NOMO-1 treated with dmso at 0.1 percent for 144 hours (cell line): ENCODE results near the gene ERC2.
A peak's percentile ranks its signal among the peaks of the same experiment; 100 is the strongest.
"Not testable (repeated sequence)": the region's sequence is repeated elsewhere in the genome, so short reads cannot be mapped to it uniquely, and the experiment has no call there.

Experiments
- DNase-seq: peaks from one replicate; lab custom pipeline; 2025; ENCODE audit not compliant: unreplicated experiment; lab: John Stamatoyannopoulos, UW

ERC2 gene

DNA sequence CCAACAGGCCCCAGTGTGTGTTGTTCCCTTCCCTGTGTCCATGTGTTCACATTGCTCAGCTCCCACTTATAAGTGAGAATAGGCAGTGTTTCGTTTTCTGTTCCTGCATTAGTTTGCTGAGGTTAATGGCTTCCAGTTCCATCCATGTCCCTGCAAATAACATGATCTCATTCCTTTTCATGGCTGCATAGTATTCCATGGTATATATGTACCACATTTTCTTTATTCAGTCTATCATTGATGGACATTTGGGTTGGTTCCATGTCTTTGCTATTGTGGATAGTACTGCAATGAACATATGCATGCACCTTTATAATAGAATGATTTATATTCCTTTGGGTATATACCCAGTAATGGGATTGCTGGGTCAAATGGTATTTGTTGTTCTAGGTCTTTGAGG, 452.9 kb downstream of the ERC2 start:
- DNase-seq, result not testable (repeated sequence)

DNA sequence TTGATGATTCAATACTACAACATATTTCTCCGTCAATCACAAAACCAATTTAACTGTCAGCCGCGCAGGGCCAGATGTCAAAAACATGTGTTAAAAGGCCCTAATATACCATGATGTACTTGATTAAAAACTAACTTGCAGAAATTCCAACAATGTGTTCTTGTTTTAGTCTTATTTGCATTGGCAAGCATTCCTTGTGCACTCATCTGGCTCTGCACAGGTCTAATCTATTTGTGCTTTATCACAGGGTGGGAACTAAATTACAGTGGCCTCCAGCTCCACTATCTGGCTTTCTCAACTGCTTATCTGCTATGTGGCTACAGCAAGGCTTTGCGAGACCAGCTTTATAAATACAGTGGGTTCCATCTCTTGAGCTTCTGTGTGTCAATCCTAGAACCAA, 455.5 kb downstream of the ERC2 start:
- DNase-seq, result no peak

DNA sequence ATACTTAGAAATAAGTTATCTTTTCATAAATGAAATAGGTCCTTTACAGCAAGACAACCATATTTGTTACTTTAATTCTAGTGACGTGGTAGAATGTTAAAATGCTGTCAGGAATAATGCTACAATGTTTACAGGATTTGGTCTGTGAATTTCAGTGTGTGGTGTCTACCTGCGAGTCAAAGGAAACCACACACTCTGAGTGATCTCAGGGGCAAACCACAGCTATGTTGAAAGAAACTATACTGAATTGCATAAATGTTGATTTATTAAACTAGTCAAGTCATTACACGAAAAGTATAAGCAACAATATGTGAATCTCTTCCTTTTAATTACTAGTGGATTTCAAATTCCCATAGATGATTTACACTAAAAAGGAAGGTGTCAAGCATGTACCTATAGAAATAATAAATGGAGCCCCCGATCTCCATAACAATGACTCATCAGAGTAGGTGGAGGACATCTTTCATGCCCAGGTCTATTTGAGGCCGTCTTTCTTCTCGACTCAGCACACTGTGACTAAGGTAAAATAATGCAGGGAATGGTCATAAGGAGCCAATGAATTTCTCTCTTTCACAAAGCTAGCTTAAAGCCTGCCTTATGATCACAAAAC, 463.0 kb downstream of the ERC2 start:
- no peak for DNase-seq

DNA sequence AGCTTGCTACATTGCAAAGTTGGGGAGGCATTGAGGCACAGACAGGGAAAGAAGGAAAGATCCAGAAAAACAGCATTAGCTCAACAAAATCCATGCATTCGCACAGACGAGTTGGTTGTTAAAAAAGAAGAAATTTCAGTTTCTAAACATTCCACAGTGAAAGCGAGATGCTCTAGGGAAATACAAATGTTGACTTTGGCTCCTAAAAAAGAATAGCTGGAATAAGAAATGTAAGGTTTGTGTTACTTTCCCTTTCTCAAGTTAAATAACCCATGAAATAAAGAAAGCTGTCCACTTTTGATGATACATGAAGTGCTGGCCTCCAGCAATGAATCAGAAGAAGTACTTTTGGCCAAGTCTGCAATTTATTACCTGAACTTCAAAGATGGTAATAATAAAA, 465.1 kb downstream of the ERC2 start:
- DNase-seq, result no peak

DNA sequence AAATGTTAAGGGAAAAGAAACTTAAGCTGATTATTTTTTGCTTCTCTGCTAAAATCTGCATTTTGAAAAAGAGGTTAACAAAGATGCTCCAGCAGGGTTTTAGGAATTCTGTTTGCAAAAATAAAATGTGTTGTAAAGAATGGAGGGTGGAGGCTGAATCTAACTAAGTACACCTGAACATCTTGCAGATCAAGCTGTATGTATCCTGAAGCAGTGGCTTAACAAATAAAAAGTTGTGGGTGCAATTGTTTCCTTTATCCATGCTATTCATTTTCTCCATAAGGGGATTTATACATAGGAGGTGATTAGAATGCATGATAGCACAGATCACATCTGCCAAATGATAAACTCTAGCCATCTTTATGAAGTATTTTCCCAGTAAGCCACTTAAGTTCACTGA, 466.3 kb downstream of the ERC2 start:
- DNase-seq, result no peak

DNA sequence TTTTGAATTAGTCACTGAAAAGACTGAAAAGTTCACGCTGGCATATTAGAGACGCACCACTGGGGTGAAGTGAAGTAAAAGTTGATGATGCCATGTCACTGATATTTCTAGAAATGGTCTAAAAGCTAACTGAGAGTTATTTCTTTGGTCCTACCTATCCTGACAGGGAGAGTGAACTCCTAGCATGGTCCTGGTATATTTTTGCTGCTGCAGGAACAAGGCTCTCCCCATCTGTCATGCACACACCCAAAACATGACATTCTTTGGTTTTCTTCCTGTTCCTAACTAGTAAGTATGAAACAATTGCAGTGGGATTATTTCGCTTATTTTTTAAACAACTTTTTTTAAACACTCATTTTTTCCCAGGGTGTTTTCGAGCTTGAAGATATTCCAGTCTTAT, 466.7 kb downstream of the ERC2 start:
- DNase-seq, result no peak

DNA sequence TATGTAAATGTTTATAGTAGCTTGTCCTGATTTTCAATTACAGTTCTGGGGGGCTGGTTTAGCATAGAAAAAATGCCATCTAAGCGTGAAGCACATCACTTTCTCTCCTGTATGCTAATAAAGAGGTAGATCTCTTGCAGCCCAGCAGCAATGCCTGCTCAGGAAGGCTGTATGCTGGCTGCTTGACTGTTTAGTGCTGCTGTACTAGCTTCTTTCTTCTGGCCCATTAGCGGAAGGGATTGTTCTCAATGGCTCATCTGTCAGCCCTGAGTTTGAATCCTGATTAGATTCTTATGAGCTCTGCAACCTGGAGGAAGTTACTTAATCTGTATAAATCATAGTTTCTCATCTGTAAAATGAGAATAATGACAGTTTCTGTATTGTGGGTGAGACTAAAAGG, 478.9 kb downstream of the ERC2 start:
- DNase-seq, result no peak

DNA sequence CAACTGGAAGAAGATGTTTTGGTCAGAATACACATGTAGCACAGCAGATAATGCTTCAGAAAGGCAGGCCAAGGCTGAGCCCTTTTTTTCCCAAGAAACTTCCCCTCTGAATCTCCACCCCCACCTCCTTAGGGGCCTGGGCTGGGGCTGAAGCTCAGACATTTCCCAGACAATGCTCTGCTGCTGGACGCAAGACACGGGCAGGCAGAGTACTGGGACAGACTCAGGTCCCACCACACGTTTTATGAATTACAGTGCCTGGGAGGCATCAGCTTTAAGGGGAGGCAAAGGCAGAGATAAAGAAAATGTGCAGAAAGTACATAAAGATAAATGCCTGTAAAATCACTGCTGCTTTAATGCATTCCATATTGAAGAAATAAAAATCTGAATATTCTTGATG, 479.4 kb downstream of the ERC2 start:
- DNase-seq, result no peak

DNA sequence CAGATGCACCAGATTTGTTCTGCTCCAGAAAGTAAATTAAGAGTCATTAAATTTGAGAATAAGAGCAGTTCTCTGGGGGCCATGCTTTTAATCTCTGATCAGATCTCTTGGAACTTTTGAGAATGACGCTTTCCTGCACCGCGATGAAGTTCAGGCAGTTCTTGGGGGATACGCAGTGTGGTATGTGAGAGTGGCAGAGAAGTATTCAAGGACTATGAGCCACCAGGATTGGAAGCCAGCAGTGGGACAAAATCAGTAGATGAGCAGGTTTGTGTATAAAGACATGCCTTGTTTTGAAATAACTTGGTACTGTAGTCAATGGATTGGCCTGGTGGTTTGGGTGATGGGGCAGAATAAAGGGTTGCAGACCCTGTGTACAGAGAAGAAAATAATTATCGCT, 483.6 kb downstream of the ERC2 start:
- DNase-seq, result no peak

DNA sequence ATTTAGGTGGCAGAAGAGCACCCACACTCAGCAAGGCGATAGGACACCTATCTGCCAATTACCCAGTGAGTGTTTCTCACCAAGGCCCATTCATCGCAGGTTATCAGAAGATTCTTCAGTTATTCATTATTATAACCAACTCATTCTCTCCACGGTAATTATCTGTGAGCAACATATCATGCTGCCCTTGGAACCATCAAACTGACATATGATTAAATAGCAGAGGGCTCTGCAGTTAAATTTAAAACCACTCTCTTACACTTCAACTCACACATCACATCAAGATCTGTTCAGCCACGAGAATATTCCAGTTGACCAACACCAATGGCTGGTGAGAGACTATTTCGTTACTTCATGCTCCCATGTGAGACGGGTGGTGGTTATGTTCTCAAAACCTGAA, 489.3 kb downstream of the ERC2 start:
- DNase-seq, result no peak

DNA sequence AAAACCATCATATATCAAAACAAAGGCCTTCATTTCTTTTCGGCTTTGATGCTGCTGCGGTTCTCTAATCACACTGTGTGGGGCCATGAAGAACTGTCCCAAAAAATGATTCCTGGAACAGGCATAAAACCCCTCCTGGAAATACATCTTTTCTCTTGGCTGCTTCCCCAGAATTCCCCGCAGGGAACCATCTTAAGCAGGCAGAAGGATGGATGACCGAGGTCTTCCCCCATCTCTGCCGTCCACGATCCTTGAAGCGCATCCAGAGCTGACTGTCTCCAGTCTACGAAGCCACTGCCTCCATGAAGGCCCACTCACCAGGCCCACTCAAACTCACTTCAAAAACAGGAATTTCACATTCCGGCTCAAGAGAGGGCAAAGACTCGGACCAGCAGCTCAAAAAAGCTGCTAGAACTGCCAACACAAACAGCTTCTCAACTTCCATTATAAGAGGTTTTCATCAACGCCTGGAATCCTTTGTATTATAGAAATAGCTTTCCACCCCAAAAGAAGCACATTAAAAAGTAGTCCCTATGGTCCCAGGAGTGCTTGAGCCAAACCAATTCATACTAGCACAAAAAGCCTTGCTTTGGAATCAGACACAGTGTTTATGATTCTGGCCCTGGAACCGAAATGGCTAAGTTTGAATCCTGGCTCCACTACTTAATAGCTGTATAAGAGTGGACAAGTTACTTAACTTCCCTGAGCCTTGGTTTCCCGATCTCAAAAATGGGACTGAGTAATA, 493.7 kb downstream of the ERC2 start:
- no peak for DNase-seq

DNA sequence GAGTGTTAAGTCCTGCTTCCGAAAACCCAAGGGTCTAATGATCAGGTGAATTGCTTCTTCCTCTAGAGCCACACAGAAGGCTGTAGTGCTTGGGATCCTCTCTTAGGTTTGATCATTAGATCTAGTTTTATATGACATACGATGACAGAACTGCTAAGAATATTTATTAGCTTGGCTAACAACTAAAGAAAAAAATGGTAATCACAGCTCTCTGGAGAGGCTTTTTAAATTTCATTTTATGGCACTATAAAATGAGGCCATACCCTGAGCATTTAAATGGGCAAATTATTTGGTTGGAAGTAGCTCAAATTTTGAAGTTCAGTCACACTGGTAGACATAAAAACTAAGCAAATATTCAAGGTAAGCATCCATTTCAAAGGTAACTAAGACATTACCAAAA, 498.6 kb downstream of the ERC2 start:
- DNase-seq, result no peak

DNA sequence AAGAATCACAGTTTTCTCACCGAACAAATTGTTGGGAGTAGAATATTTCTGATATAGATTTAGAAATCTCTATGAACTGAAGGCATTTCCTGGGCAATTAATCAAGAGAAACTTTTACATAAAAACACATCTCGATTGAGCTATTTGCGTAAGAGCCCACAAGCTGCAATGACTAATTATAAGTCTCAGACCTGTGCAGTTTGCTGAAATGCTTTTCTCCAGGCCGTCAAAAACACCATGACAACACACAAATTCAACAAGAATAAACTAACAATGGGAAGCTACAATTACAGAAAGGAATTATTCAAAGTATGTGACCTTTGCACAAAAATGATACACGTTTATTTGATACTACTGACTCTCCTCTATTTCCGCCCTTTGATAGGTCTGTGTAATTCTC, 499.9 kb downstream of the ERC2 start:
- no peak for DNase-seq

DNA sequence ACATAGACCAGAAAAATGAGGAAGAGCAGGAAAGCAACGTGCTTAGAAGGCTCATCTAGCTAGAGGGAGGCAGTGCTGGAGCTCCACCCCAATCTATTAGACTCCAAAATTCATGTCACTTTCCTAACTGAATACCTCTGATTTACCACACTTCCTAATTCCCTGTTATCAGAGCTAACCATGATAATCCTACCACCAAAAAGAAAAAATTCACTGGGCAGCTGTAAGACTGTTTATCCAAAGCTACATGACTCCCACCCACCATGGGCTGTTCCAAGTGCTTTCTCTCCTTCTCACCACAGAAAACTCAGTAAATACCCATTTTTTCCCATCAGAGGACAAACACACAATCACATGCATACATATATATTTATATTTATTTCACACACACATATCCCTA, 501.7 kb downstream of the ERC2 start:
- no peak for DNase-seq

DNA sequence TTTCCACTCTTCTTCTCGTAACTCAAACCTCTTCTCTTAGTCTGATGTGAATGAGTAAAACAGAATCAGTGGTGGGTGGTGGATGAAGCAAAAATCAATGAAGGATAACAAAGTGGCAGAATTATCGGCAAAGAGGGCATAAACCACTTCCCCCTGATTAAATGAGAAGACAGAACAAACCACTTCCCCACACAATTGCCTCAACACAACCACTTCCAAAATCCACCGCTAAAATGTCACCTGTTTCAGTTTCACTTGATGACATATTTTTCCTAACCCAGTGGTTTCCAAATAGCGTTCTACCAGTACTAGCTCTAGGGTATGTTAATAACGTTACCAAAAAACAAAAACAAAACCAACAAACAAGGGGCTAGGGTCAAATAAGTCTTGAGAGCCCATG, 502.5 kb downstream of the ERC2 start:
- peak; percentile 69 for DNase-seq

DNA sequence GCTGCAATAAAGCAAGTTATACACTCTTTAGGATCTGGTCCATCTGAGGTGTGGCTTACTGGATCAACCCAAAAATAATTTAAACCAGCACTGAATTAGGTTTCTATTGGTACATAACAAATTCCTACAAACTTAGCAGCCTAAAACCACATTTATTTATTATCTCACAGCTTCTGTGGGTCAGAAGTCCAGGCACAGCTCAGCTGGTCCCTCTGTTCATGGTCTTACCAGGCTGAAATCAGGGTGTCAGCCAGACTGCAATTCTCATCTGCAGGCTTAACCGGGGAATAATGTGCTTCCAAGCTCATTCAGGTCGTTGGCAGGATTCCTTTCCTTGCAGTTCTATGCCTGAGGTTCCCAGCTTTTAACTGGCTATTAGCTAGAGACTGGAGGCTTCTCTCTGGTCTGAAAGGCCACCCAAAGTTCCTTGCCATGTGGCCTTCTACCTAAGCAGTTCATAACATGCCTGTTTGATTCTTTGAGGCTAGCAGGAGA, 503.7 kb downstream of the ERC2 start:
- no peak for DNase-seq

DNA sequence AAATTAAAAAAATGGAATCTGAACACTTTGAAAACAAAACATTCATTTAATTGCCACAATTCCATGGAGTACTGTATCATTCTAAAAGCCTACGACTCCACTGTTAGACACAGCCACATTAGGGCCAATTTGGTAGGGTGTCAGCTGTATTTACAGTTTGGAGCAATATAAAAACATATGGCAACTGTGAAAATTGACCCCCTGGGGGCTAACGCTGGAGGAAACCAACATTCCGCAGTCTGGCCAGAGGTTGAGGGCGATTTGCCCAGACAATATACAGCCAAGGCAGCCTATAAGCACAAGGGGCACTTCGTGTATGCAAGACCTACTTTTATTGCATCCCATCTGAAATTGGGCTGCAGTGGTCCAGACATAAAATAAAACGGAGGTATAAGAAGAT, 504.7 kb downstream of the ERC2 start:
- DNase-seq, result no peak

DNA sequence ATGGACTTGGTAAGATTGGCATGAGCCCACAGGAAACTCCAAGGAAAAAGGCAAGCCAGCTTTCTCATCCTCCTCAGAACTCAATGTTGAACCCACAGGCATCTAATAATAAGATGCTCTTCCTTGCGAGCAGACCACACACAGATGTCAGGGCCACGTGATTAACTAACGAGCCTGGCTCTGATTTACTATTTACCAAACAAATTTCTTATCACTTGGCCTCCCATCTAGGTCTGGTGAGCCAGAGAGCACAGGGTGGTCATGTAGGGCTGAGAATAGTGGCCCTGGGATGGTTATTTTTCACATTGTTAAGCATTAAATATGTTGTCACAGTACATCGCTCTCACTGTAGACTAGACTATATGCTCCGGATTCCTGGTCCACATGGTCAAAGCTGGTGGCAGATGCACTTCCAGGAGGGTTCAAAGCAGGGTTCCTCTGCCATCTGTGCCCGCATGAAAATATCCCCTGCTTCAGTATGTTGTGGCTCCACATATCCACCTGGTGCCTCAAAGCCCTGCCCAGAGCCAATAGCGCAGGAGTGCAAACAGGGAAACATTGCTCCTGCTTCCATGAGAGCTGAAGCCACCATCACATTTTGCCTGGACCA, 508.7 kb downstream of the ERC2 start:
- no peak for DNase-seq

DNA sequence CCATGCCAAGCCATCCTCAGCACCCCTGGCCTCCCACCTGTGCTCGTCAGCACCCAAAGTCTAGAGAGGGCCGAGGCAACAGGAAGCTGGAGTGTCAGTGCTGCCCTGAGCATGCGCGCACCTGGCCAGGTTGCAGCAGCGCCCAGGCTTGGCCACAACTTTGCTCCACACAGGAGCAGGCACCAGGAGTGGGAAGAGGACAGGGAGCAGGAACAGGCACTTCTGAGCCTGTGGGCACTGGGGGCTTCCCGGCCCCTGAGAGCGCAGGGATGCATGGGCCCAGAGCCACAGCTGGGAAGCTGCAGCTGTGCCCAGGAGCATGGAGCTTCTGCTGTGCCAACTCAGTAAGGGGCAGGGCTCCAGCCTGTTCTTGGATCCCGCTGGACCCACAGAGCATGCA, 509.7 kb downstream of the ERC2 start:
- DNase-seq, result no peak

DNA sequence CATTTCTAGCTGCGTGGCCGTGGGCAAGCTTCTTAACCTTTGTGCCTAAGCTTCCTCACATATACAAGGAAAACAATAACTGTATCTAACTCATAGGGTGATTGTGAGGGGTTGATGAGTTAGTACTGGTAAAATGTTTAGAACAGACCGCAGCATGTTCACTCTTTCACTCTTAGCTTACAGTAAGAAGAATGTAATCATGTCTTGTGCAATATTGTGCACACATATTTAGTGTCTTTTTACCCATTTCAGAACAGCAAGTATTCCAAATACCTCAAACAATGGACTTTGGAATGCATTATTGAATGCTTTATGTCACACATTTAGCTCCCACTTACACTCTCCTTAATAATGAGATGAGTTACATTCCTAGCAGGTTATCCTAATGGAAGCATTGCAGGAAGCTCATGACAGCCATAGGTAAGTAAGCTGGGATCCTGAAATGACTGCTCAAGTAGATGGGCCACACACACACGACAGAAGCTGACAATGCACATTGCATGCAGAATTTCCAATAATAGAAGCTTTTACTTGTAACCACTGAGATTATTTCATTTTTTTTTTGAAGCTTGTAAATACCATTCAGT, 512.3 kb downstream of the ERC2 start:
- DNase-seq, result no peak

DNA sequence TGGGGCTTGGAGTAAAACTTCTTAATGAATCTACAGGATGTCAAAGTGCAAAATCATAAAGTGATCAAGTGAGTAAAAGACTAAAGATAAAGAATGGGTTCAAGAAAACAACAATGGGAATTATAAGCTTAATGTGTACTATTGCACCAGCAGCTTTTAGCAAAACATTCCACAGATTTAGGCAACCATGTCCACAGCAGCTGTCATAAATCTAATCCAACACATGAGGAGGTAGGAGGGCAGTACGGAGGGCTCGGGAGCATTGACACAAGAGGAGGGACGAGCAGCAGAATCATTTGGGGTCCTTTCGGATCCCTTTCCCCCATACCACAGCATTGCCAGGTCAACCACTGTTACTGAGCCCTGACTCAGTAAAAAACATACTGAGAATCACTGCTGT, 516.9 kb downstream of the ERC2 start:
- no peak for DNase-seq

DNA sequence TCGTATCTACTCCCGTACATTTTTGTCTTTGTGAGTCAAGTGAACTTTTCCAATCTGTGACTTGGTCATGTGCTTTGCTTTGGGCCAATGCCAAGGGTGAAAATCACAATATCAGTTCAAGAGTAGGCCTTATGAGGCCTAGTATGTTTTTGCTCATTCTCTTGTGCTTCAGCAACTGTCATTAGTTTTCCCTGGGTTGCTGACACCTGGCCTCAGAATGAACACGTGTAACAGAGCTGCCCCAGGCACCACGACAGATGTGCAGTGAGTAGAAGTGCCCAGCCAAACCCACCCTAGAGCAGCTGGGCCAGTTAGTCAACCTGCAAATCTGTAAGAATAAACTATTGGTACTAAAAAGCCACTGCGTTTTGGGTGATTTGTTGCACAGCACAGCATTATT, 520.9 kb downstream of the ERC2 start:
- no peak for DNase-seq
